Retina (tissue), 1 donor: Measurements from ENCODE around the gene PDE4C.
A peak's percentile ranks its signal among the peaks of the same experiment; 100 is the strongest.
"Not testable (repeated sequence)": the region's sequence is repeated elsewhere in the genome, so short reads cannot be mapped to it uniquely, and the experiment has no call there.

Experiments used
- DNase-seq: peaks from one replicate; pipeline ENCODE4 v3.0.0-alpha.2; 2016

The PDE4C gene

GRCh38 chr19:18221815-18222725 lies 4.2 kb downstream of the PDE4C start:
- no peak for DNase-seq

- DNase-seq = no peak
Observed at GRCh38 chr19:18220632-18221275, 5.5 kb downstream of the PDE4C start.

GRCh38 chr19:18219911-18220631 lies 6.2 kb downstream of the PDE4C start:
- no peak for DNase-seq

GRCh38 chr19:18218600-18218999 lies 7.6 kb downstream of the PDE4C start:
- DNase-seq = no peak

- DNase-seq = no peak
Observed at GRCh38 chr19:18218159-18218558, 8.1 kb downstream of the PDE4C start.

GRCh38 chr19:18216789-18217188 lies 9.4 kb downstream of the PDE4C start:
- no peak for DNase-seq

GRCh38 chr19:18214779-18215433 lies 11.3 kb downstream of the PDE4C start:
- no peak for DNase-seq

- DNase-seq = no peak
Observed at GRCh38 chr19:18211683-18212082, 14.6 kb downstream of the PDE4C start.

GRCh38 chr19:18209912-18210311 lies 16.3 kb downstream of the PDE4C start:
- DNase-seq = not testable (repeated sequence)

GRCh38 chr19:18208098-18208951 lies 17.9 kb downstream of the PDE4C start:
- DNase-seq = no peak

GRCh38 chr19:18206018-18206417 lies 20.2 kb downstream of the PDE4C start:
- DNase-seq = no peak

- DNase-seq = peak; percentile 51
Observed at GRCh38 chr19:18205200-18205892, 20.9 kb downstream of the PDE4C start.

- DNase-seq = peak; percentile 92
Observed at GRCh38 chr19:18204394-18205199, 21.6 kb downstream of the PDE4C start.

- DNase-seq = peak; percentile 99
Observed at GRCh38 chr19:18203863-18204393, 22.3 kb downstream of the PDE4C start, which contains the start of gene RAB3A. Gene RAB3A, minus strand, starts transcription at chr19:18204042. Its CDS starts 1,302 bp downstream, at chr19:18202740.

GRCh38 chr19:18203408-18203862 lies 22.8 kb downstream of the PDE4C start:
- no peak for DNase-seq

- peak; percentile 73 for DNase-seq
Observed at GRCh38 chr19:18202778-18203407, 23.3 kb downstream of the PDE4C start.

GRCh38 chr19:18202397-18202777 lies 23.9 kb downstream of the PDE4C start:
- no peak for DNase-seq

GRCh38 chr19:18198374-18198773 lies 27.9 kb downstream of the PDE4C start:
- DNase-seq = no peak

- no peak for DNase-seq
Observed at GRCh38 chr19:18197941-18198340, 28.3 kb downstream of the PDE4C start.
